Thoracic aorta (tissue), 2 donors: Measurements from ENCODE around the gene CMTM8. TPM values are rescaled to one million over a fixed set of nuclear protein-coding genes. Genes with fewer than 3 reads are reported as not detected.
"Not testable (repeated sequence)": the region's sequence is repeated elsewhere in the genome, so short reads cannot be mapped to it uniquely, and the experiment has no call there.

Experiments
- ATAC-seq: fragments of 150-250 bp; one replicate; pipeline ENCODE4 v1.8.0; 2017; ENCODE audit warnings: low read depth; ENCODE audit not compliant: insufficient number of reproducible peaks, low FRiP score
- DNase-seq: peaks from one replicate; pipeline ENCODE4 v3.0.0-alpha.2; 2020; ENCODE audit warnings: low spot score
- H3K27ac ChIP-seq, 2 donors: fragments of 200-600 bp; sonication (generic); 1 replicate in 1 of 2; 2 replicates in 1 of 2; pipeline ENCODE4 v1.5.1; 2016; ENCODE audit warnings: mild to moderate bottlenecking in 2 of 2, moderate library complexity in 2 of 2
- H3K27me3 ChIP-seq: fragments of 200-600 bp; sonication (generic); replicated peaks from 2 replicates; pipeline ENCODE4 v1.6.0; 2016; ENCODE audit warnings: mild to moderate bottlenecking; ENCODE audit not compliant: insufficient read depth
- H3K36me3 ChIP-seq: fragments of 200-600 bp; sonication (generic); one replicate; pipeline ENCODE4 v1.5.1; 2016
- H3K4me1 ChIP-seq, 2 donors: fragments of 200-600 bp; sonication (generic); 1 replicate in 1 of 2; 2 replicates in 1 of 2; pipeline versions ENCODE4 v1.5.1 to v1.6.0; 2016; ENCODE audit warnings: low read depth in 2 of 2, mild to moderate bottlenecking in 1 of 2; ENCODE audit not compliant: control insufficient read depth in 1 of 2
- H3K4me3 ChIP-seq: fragments of 200-600 bp; sonication (generic); 2 replicates; pipeline ENCODE4 v1.5.1; 2016; ENCODE audit warnings: mild to moderate bottlenecking
- H3K9me3 ChIP-seq: fragments of 200-600 bp; sonication (generic); 2 replicates; pipeline ENCODE4 v1.5.1; 2016
- total RNA-seq, 2 donors: library from RNA; depleted of rRNA; stranded (reverse); fragments of >200 nt; gene quantifications; one replicate each; pipeline versions ENCODE4 v1.1.0 to v1.2.3, GENCODE V29; 2016
- TF ChIP-seq, protein P1 (sequence below): fragments of 200-600 bp; sonication (generic); IDR thresholded peaks from one replicate; pipeline ENCODE4 v1.5.1; 2019; ENCODE audit warnings: antibody characterized with exemption

The CMTM8 gene
- total RNA-seq, 2 donors from 2014 or later, result 2.8 TPM; not detected in 1

DNA sequence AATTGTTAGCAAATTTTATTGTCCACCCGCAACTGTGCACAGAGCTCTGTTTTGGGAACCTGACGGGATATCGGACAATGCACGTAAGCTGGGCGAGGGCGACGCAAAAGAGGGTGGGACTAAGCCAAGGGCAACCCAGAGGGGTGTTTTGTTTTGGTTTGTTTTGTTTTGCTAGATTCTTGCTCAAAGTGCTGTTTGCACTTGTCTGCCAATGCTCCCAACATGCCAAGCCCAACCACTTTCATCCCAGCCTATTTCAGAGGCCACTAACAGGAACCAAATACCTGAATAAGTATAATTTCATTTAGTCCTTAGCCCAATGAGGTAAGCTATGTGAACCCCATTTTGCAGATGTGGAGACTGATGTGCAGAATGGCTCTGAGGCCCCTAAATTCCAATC lies 143.4 kb downstream of the CMTM8 start:
- Histone ChIP-seq H3K27me3 (no peaks in the 10 kb centered on the region), H3K9me3 (no peaks in the 10 kb centered on the region), H3K4me3 (no peak overlapping the region), H3K36me3 (no peaks in the 10 kb centered on the region), H3K4me1 (no peaks in the 10 kb centered on the region), H3K27ac (no peak overlapping the region)
- ATAC-seq (no peak), DNase-seq (no peak)
- TF ChIP-seq, protein P1, sequence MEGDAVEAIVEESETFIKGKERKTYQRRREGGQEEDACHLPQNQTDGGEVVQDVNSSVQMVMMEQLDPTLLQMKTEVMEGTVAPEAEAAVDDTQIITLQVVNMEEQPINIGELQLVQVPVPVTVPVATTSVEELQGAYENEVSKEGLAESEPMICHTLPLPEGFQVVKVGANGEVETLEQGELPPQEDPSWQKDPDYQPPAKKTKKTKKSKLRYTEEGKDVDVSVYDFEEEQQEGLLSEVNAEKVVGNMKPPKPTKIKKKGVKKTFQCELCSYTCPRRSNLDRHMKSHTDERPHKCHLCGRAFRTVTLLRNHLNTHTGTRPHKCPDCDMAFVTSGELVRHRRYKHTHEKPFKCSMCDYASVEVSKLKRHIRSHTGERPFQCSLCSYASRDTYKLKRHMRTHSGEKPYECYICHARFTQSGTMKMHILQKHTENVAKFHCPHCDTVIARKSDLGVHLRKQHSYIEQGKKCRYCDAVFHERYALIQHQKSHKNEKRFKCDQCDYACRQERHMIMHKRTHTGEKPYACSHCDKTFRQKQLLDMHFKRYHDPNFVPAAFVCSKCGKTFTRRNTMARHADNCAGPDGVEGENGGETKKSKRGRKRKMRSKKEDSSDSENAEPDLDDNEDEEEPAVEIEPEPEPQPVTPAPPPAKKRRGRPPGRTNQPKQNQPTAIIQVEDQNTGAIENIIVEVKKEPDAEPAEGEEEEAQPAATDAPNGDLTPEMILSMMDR, result no peak

DNA sequence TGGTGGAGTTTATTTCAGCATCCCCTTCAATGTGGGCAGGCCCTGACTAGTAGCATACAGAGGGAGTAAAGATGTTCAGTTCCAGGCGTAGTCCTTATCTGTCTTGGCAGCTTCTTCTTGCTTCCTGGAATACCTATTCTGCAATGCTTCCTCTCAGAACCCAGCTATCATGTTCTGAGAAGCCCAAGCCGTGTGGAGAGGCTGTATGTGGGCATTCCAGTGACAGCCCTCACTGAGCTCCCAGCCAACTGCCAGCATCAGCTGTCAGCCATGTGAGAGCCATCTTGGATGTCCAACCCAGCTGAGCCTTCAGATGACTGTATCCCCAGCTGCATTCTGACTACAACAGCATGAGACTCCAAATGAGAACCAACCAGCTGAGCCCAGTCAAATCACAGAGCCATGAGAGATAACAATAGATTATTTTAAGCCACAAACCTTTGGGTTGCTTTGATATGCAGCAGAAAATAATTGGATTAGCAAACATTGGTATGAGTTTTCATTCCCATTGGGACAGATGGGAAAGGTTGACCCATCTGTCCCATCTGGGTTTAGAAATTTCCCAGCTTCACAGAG lies 144.7 kb downstream of the CMTM8 start:
- no peaks in the 10 kb centered on the region for H3K36me3 ChIP-seq
- no peak for ATAC-seq
- TF ChIP-seq, protein P1, result no peak
- no peak overlapping the region for H3K4me3 ChIP-seq
- H3K27me3 ChIP-seq, result no peaks in the 10 kb centered on the region
- H3K27ac ChIP-seq, result no peak overlapping the region
- no peaks in the 10 kb centered on the region for H3K4me1 ChIP-seq
- no peaks in the 10 kb centered on the region for H3K9me3 ChIP-seq
- DNase-seq, result no peak

DNA sequence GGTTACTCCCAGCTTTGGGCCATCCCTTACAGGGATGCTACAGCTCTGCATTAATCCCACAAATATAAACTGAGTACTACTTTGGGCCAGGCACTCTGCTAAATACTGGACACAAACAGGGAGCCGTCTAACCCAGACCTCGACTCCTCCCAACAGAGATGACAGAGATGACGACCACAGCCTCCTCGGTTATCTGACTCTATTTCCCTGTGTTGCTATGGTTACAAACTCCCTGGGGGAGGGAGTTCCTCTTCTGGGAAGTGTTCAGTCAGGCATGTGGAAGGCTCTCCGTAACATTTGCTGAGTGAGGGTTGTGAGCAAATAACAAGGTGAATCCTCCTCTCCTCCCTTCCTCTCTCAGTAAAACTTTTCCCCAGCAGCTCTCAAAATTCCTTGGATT lies 146.5 kb downstream of the CMTM8 start:
- Histone ChIP-seq H3K27ac (no peak overlapping the region), H3K4me3 (no peak overlapping the region), H3K27me3 (no peaks in the 10 kb centered on the region), H3K4me1 (no peaks in the 10 kb centered on the region), H3K9me3 (no peaks in the 10 kb centered on the region), H3K36me3 (no peaks in the 10 kb centered on the region)
- ATAC-seq, result no peak
- DNase-seq, result no peak
- TF ChIP-seq, protein P1, result no peak

DNA sequence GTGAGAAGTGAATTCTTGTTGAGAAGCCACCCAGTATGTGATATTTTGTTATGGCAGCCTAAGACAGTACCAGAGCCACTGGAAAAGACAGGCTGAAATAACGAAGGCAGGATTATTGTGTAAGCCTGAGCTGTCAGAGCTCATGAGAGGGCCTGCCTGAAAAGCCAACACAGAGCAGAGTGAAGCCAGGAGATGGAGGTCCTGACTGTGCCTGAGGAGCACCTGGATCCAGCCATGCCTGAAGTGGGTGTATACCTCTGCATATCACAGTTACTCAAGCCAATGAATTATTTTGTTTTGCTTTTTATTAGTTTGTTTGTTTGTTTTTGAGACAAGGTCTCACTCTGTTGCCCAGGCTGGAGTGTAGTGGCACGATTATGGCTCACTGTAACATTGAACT lies 149.0 kb downstream of the CMTM8 start:
- H3K9me3 ChIP-seq, result no peaks in the 10 kb centered on the region
- DNase-seq, result no peak
- peaks cover 0 to 8% of the 10 kb centered on the region in 2 donors for H3K4me1 ChIP-seq
- H3K4me3 ChIP-seq, result no peak overlapping the region
- H3K27me3 ChIP-seq, result no peaks in the 10 kb centered on the region
- ATAC-seq, result no peak
- H3K27ac ChIP-seq, result no peak overlapping the region
- TF ChIP-seq, protein P1, result no peak
- H3K36me3 ChIP-seq, result no peaks in the 10 kb centered on the region

DNA sequence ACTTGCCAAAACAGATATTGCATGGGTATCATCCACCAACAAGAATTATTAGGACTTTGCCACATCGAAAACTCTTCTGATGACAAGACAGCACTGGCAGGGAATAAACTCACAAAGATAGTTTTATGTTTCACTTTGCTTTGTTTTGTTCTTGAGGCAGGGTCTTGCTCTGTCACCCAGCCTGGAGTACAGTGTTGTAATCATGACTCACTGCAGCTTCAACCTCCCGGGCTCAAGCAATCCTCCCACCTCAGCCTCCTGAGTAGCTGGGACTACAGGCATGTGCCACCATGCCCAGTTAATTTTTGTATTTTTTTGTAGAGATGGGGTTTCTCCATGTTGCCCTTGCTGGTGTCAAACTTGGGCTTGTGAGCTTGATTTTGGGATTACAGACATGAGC lies 151.1 kb downstream of the CMTM8 start:
- DNase-seq, ATAC-seq, H3K27ac ChIP-seq: not testable (repeated sequence)

More for the DNA sequence above, 151.1 kb downstream of the CMTM8 start:
- not testable (repeated sequence) for H3K4me3 ChIP-seq, H3K4me1 ChIP-seq, H3K9me3 ChIP-seq, H3K27me3 ChIP-seq, H3K36me3 ChIP-seq
